H9 (cell line): ENCODE data around the gene WAC. TPM values are rescaled to one million over a fixed set of nuclear protein-coding genes. Genes with fewer than 3 reads are reported as not detected.
"Not testable (repeated sequence)": the region's sequence is repeated elsewhere in the genome, so short reads cannot be mapped to it uniquely, and the experiment has no call there.

Experiments
- DNase-seq: peaks from one replicate; pipeline ENCODE4 v3.0.0-alpha.2; 2017
- H2AFZ ChIP-seq: one replicate; pipeline ENCODE4 v1.6.1; 2013; ENCODE audit warnings: mild to moderate bottlenecking, low read length, control low read depth, moderate library complexity
- H2AK5ac ChIP-seq: 2 replicates; pipeline ENCODE4 v1.6.1; 2013; ENCODE audit warnings: low read length, control low read depth, mixed read lengths; ENCODE audit not compliant: insufficient read length
- H2BK120ac ChIP-seq: one replicate; pipeline ENCODE4 v1.6.1; 2013; ENCODE audit warnings: low read depth, mild to moderate bottlenecking, low read length, control low read depth, inconsistent platforms; ENCODE audit not compliant: poor library complexity, severe bottlenecking
- H2BK12ac ChIP-seq: 2 replicates; pipeline ENCODE4 v1.6.1; 2013; ENCODE audit warnings: low read length, control low read depth, mixed read lengths, low read depth; ENCODE audit not compliant: insufficient read length
- H2BK15ac ChIP-seq: 2 replicates; pipeline ENCODE4 v1.6.1; 2013; ENCODE audit warnings: low read depth, low read length, control low read depth
- H2BK20ac ChIP-seq: one replicate; pipeline ENCODE4 v1.6.1; 2013; ENCODE audit warnings: low read depth, mild to moderate bottlenecking, low read length, control low read depth, inconsistent platforms; ENCODE audit not compliant: poor library complexity, severe bottlenecking
- H2BK5ac ChIP-seq: 2 replicates; pipeline ENCODE4 v1.6.1; 2013; ENCODE audit warnings: low read length, control low read depth, mixed read lengths; ENCODE audit not compliant: insufficient read length
- H3K14ac ChIP-seq: 2 replicates; pipeline ENCODE4 v1.6.1; 2013; ENCODE audit warnings: low read length, control low read depth; ENCODE audit not compliant: insufficient read depth
- H3K18ac ChIP-seq: 2 replicates; pipeline ENCODE4 v1.6.1; 2013; ENCODE audit warnings: low read depth, mild to moderate bottlenecking, mixed read lengths, low read length, control low read depth; ENCODE audit not compliant: insufficient read length
- H3K23ac ChIP-seq: 2 replicates; pipeline ENCODE4 v1.6.1; 2013; ENCODE audit warnings: low read length, control low read depth, mixed read lengths, low read depth; ENCODE audit not compliant: insufficient read length
- H3K23me2 ChIP-seq: 2 replicates; pipeline ENCODE4 v1.6.1; 2013; ENCODE audit warnings: low read depth, mild to moderate bottlenecking, mixed read lengths, low read length, control low read depth; ENCODE audit not compliant: insufficient read length, poor library complexity, severe bottlenecking
- H3K27ac ChIP-seq: 2 replicates; pipeline ENCODE4 v1.5.1; 2013; ENCODE audit warnings: low read length, control low read depth, mixed read lengths, low read depth; ENCODE audit not compliant: insufficient read length
- H3K27me3 ChIP-seq: 2 replicates; pipeline ENCODE4 v1.6.1; 2013; ENCODE audit warnings: low read length, control low read depth, inconsistent platforms; ENCODE audit not compliant: insufficient read depth
- H3K4ac ChIP-seq: 2 replicates; pipeline ENCODE4 v1.6.1; 2013; ENCODE audit warnings: low read depth, mild to moderate bottlenecking, control low read depth, inconsistent platforms, low read length, moderate library complexity
- H3K4me1 ChIP-seq: 2 replicates; pipeline ENCODE4 v1.6.1; 2013; ENCODE audit warnings: low read length, control low read depth, inconsistent platforms; ENCODE audit not compliant: insufficient read depth
- H3K4me2 ChIP-seq: 2 replicates; pipeline ENCODE4 v1.6.1; 2013; ENCODE audit warnings: low read length, control low read depth, mixed read lengths; ENCODE audit not compliant: insufficient read length, insufficient read depth
- H3K56ac ChIP-seq: 2 replicates; pipeline ENCODE4 v1.6.1; 2013; ENCODE audit warnings: low read depth, mild to moderate bottlenecking, mixed read lengths, low read length, control low read depth; ENCODE audit not compliant: insufficient read length
- H3K79me1 ChIP-seq: 2 replicates; pipeline ENCODE4 v1.6.1; 2013; ENCODE audit warnings: low read depth, mild to moderate bottlenecking, moderate library complexity, low read length, control low read depth, inconsistent platforms; ENCODE audit not compliant: insufficient read depth, poor library complexity, severe bottlenecking
- H3K79me2 ChIP-seq: 2 replicates; pipeline ENCODE4 v1.6.1; 2013; ENCODE audit warnings: low read length, control low read depth, inconsistent platforms; ENCODE audit not compliant: insufficient read depth
- H3K9ac ChIP-seq: 2 replicates; pipeline ENCODE4 v1.6.1; 2013; ENCODE audit warnings: low read length, control low read depth, mixed read lengths; ENCODE audit not compliant: insufficient read length; ENCODE audit errors: extremely low read depth
- H3K9me3 ChIP-seq: one replicate; pipeline ENCODE4 v1.6.1; 2013; ENCODE audit warnings: low read depth, low read length, inconsistent platforms; ENCODE audit not compliant: control insufficient read depth
- H3T11ph ChIP-seq: one replicate; pipeline ENCODE4 v1.6.1; 2013; ENCODE audit warnings: mild to moderate bottlenecking, low read length, control low read depth, inconsistent platforms
- H4K20me1 ChIP-seq: one replicate; pipeline ENCODE4 v1.6.1; 2013; ENCODE audit not compliant: control insufficient read depth, insufficient read length, insufficient read depth
- H4K5ac ChIP-seq: 2 replicates; pipeline ENCODE4 v1.6.1; 2013; ENCODE audit warnings: low read depth, mild to moderate bottlenecking, mixed read lengths, low read length, control low read depth; ENCODE audit not compliant: insufficient read length
- H4K8ac ChIP-seq: replicated peaks from 2 replicates; pipeline ENCODE4 v1.6.1; 2013; ENCODE audit warnings: low read length, control low read depth, mixed read lengths, low read depth; ENCODE audit not compliant: insufficient read length
- H4K91ac ChIP-seq: 2 replicates; pipeline ENCODE4 v1.6.1; 2013; ENCODE audit warnings: low read depth, mild to moderate bottlenecking, moderate library complexity, mixed read lengths, low read length, control low read depth; ENCODE audit not compliant: insufficient read length
- H3K27ac Mint-ChIP-seq, 3 experiments: 2 replicates in 2 of 3; 3 replicates in 1 of 3; pipeline ENCODE4 v1.8.0; 2020 to 2021; ENCODE audit warnings: mixed read lengths in 3 of 3, mild to moderate bottlenecking in 1 of 3, moderate library complexity in 1 of 3
- H3K27me3 Mint-ChIP-seq: 2 replicates; pipeline ENCODE4 v1.8.0; 2021; ENCODE audit warnings: low read depth, mild to moderate bottlenecking, moderate library complexity, mixed read lengths
- H3K36me3 Mint-ChIP-seq, 3 experiments: 2 replicates in 2 of 3; 3 replicates in 1 of 3; pipeline ENCODE4 v1.8.0; 2020 to 2021; ENCODE audit warnings: low read depth in 3 of 3, mixed read lengths in 3 of 3; ENCODE audit not compliant: insufficient read depth in 1 of 3
- H3K4me1 Mint-ChIP-seq, 2 experiments: 2 replicates each; pipeline ENCODE4 v1.8.0; 2020; ENCODE audit warnings: mixed read lengths in 2 of 2
- H3K4me3 Mint-ChIP-seq, 2 experiments: 2 replicates in 1 of 2; 3 replicates in 1 of 2; pipeline ENCODE4 v1.8.0; 2020 to 2021; ENCODE audit warnings: mild to moderate bottlenecking in 2 of 2, mixed read lengths in 2 of 2, moderate library complexity in 1 of 2
- H3K9me3 Mint-ChIP-seq, 2 experiments: 2 replicates in 1 of 2; 3 replicates in 1 of 2; pipeline ENCODE4 v1.8.0; 2020; ENCODE audit warnings: mild to moderate bottlenecking in 2 of 2, mixed read lengths in 2 of 2, moderate library complexity in 1 of 2
- WGBS: extraction: QIAGEN DNeasy Blood & Tissue Kit; methylation state at CpG from one replicate; pipeline ENCODE4 v1.1.7; 2013; ENCODE audit warnings: missing lambda C conversion rate, low lambda C conversion rate, mixed read lengths; ENCODE audit not compliant: insufficient read length; ENCODE audit errors: extremely low coverage; 5-methylcytosine and 5-hydroxymethylcytosine counted together
- total RNA-seq: library from RNA; stranded (reverse); gene quantifications from 2 replicates; pipeline ENCODE4 v1.2.1, GENCODE V29; 2021

Gene WAC
- total RNA-seq, 1 experiment from 2014 or later: 130 TPM

DNA sequence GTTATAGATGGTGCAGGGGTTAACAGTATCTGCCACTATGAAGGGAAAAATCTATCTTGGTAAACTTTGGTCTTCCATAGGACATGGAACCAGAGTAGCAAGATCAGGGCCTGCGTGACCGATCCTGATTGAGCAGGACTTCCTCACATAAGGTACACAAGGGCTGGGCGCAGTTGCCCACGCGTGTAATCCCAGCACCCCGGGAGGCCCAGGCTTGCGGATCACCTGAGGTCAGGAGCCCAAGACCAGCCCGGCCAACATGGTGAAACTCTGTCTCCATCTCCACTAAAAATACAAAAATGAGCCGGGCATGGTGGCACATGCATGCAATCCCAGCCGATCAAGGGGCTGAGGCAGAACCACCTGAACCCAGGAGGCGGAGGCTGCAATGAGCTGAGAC, 11.0 kb upstream of the WAC start:
- H3K4me1 ChIP-seq, H4K91ac ChIP-seq, H3K27ac ChIP-seq, H3K9ac ChIP-seq, H3K4me3 Mint-ChIP-seq, H3K79me1 ChIP-seq, H4K8ac ChIP-seq, H2BK20ac ChIP-seq, H3K27me3 ChIP-seq, H3K4me2 ChIP-seq, H2BK12ac ChIP-seq, DNase-seq, H3K9me3 ChIP-seq, H3K23me2 ChIP-seq, H2AK5ac ChIP-seq, H4K20me1 ChIP-seq, H3K23ac ChIP-seq, H3K4ac ChIP-seq, H3T11ph ChIP-seq, H3K79me2 ChIP-seq, H2AFZ ChIP-seq, H2BK120ac ChIP-seq, H4K5ac ChIP-seq, H3K56ac ChIP-seq, H3K18ac ChIP-seq, H3K14ac ChIP-seq, H2BK15ac ChIP-seq, H2BK5ac ChIP-seq, H3K4me1 Mint-ChIP-seq, H3K27ac Mint-ChIP-seq: not testable (repeated sequence)
- no CpG with 5 or more reads among the region's 11 CpGs for WGBS
- Mint-ChIP-seq H3K9me3 (peaks cover 21 to 33% of the 10 kb centered on the region in 2 experiments), H3K27me3 (peaks cover 39% of the 10 kb centered on the region), H3K36me3 (peaks cover 27 to 45% (median 35%) of the 10 kb centered on the region in 3 experiments)
